Glutamatergic neuron (in vitro differentiated cells): Measurements from ENCODE around the gene CLMN. TPM values are rescaled to one million over a fixed set of nuclear protein-coding genes. Genes with fewer than 3 reads are reported as not detected.

Experiments
- DNase-seq: peaks from one replicate; pipeline ENCODE4 v3.0.0; 2022
- H3K27ac Mint-ChIP-seq: one replicate; pipeline ENCODE4 v1.8.0; 2020; ENCODE audit warnings: mild to moderate bottlenecking, mixed read lengths, inconsistent platforms; ENCODE audit not compliant: unreplicated experiment
- H3K27me3 Mint-ChIP-seq: one replicate; pipeline ENCODE4 v1.8.0; 2020; ENCODE audit warnings: mild to moderate bottlenecking, moderate library complexity, mixed read lengths, inconsistent platforms; ENCODE audit not compliant: unreplicated experiment
- H3K36me3 Mint-ChIP-seq: one replicate; pipeline ENCODE4 v1.8.0; 2020; ENCODE audit warnings: mild to moderate bottlenecking, mixed read lengths, inconsistent platforms; ENCODE audit not compliant: unreplicated experiment
- H3K4me1 Mint-ChIP-seq: one replicate; pipeline ENCODE4 v1.8.0; 2020; ENCODE audit warnings: mild to moderate bottlenecking, low read depth, mixed read lengths, inconsistent platforms; ENCODE audit not compliant: unreplicated experiment
- H3K4me3 Mint-ChIP-seq: one replicate; pipeline ENCODE4 v1.8.0; 2020; ENCODE audit warnings: mild to moderate bottlenecking, mixed read lengths, inconsistent platforms; ENCODE audit not compliant: unreplicated experiment
- H3K9me3 Mint-ChIP-seq: one replicate; pipeline ENCODE4 v1.8.0; 2020; ENCODE audit warnings: mild to moderate bottlenecking, moderate library complexity, mixed read lengths, inconsistent platforms; ENCODE audit not compliant: unreplicated experiment
- CTCF ChIP-seq: fragments of 200-600 bp; sonication (generic); IDR thresholded peaks from one replicate; pipeline ENCODE4 v1.5.0; 2021; ENCODE audit not compliant: partially characterized antibody, unreplicated experiment
- total RNA-seq: library from RNA; stranded (reverse); fragmentation: NEBNext Ultra II Directional; extraction: Animal tissue kit (Norgen Biotek cat#: 25700); gene quantifications from one replicate; pipeline ENCODE4 v1.2.1, GENCODE V29; 2021; ENCODE audit not compliant: unreplicated experiment

The CLMN gene
- total RNA-seq, 1 donor from 2014 or later = 17.6 TPM

- H3K4me3 Mint-ChIP-seq = no peak overlapping the region
- no peak for DNase-seq
- no peak overlapping the region for H3K27ac Mint-ChIP-seq
- H3K36me3 Mint-ChIP-seq = peaks cover 5% of the 10 kb centered on the region
- H3K4me1 Mint-ChIP-seq = no peaks in the 10 kb centered on the region
- H3K9me3 Mint-ChIP-seq = peaks cover 3% of the 10 kb centered on the region
- no peak for TF ChIP-seq CTCF
- H3K27me3 Mint-ChIP-seq = peaks cover 2% of the 10 kb centered on the region
These were observed 24.8 kb upstream of the CLMN start for GRCh38 chr14:95344536-95344935.

GRCh38 chr14:95341564-95341963, 21.9 kb upstream of the CLMN start:
- no peak for DNase-seq
- H3K27me3 Mint-ChIP-seq = peaks cover 5% of the 10 kb centered on the region
- H3K4me3 Mint-ChIP-seq = no peak overlapping the region
- no peaks in the 10 kb centered on the region for H3K9me3 Mint-ChIP-seq
- no peaks in the 10 kb centered on the region for H3K4me1 Mint-ChIP-seq
- no peak for TF ChIP-seq CTCF
- no peak overlapping the region for H3K27ac Mint-ChIP-seq
- peaks cover 5% of the 10 kb centered on the region for H3K36me3 Mint-ChIP-seq

- no peak overlapping the region for H3K4me3 Mint-ChIP-seq
- peaks cover 5% of the 10 kb centered on the region for H3K27me3 Mint-ChIP-seq
These were observed 21.4 kb upstream of the CLMN start for GRCh38 chr14:95341115-95341514.

GRCh38 chr14:95340201-95340697, 20.5 kb upstream of the CLMN start:
- H3K36me3 Mint-ChIP-seq = peaks cover 5% of the 10 kb centered on the region
- no peaks in the 10 kb centered on the region for H3K4me1 Mint-ChIP-seq
- TF ChIP-seq CTCF = no peak
- H3K9me3 Mint-ChIP-seq = no peaks in the 10 kb centered on the region
- no peak overlapping the region for H3K27ac Mint-ChIP-seq
- no peak for DNase-seq
- H3K27me3 Mint-ChIP-seq = peaks cover 5% of the 10 kb centered on the region
- no peak overlapping the region for H3K4me3 Mint-ChIP-seq

More at GRCh38 chr14:95341115-95341514, 21.4 kb upstream of the CLMN start:
- no peak overlapping the region for H3K27ac Mint-ChIP-seq
- DNase-seq = no peak
- H3K9me3 Mint-ChIP-seq = no peaks in the 10 kb centered on the region
- TF ChIP-seq CTCF = no peak
- no peaks in the 10 kb centered on the region for H3K4me1 Mint-ChIP-seq
- peaks cover 5% of the 10 kb centered on the region for H3K36me3 Mint-ChIP-seq

- Mint-ChIP-seq H3K27me3 (peaks cover 7% of the 10 kb centered on the region), H3K27ac (no peak overlapping the region), H3K4me1 (no peaks in the 10 kb centered on the region), H3K4me3 (no peak overlapping the region), H3K36me3 (peaks cover 5% of the 10 kb centered on the region), H3K9me3 (peaks cover 2% of the 10 kb centered on the region)
- DNase-seq = no peak
- TF ChIP-seq CTCF = no peak
These were observed 19.7 kb upstream of the CLMN start for GRCh38 chr14:95339301-95339865.
